Pancreas (tissue), 10 donors: ENCODE data around the gene MGARP. TPM values are rescaled to one million over a fixed set of nuclear protein-coding genes. Genes with fewer than 3 reads are reported as not detected.

Experiments
- ATAC-seq, 4 donors: fragments of 200-7000 bp; cut with Tn5 transposase; one replicate each; pipeline versions ENCODE4 v1.8.0 to v1.9.1; 2020; ENCODE audit warnings: mild to moderate bottlenecking in 4 of 4, moderate library complexity in 4 of 4
- DNase-seq, 6 donors: peaks; one replicate each; pipeline ENCODE4 v3.0.0-alpha.2; 2020
- FAIRE-seq: peaks from 2 replicates; lab custom pipeline; 2012; peaks lifted over from hg19 to GRCh38; lab: Jason Lieb, UNC
- H3K27ac ChIP-seq, 4 donors: fragments of 200-600 bp; sonication (generic); 1 replicate in 3 of 4; 2 replicates in 1 of 4; pipeline versions ENCODE4 v1.5.0 to v1.8.0; 2020
- H3K27me3 ChIP-seq, 4 donors: fragments of 200-600 bp; one replicate each; pipeline ENCODE4 v1.8.0; 2021
- H3K36me3 ChIP-seq, 3 donors: fragments of 200-600 bp; sonication (generic) in 1 of 3; one replicate each; pipeline versions ENCODE4 v1.5.0 to v1.8.0; 2020 to 2021
- H3K4me1 ChIP-seq, 3 donors: fragments of 200-600 bp; one replicate each; pipeline ENCODE4 v1.8.0; 2021
- H3K4me3 ChIP-seq, 4 donors: fragments of 200-600 bp; sonication (generic) in 2 of 4; one replicate each; pipeline versions ENCODE4 v1.5.0 to v1.8.0; 2020 to 2021
- H3K9me3 ChIP-seq, 4 donors: fragments of 200-600 bp; one replicate each; pipeline ENCODE4 v1.8.0; 2021
- CTCF ChIP-seq, 4 donors: fragments of 200-600 bp; sonication (generic) in 3 of 4; IDR thresholded peaks; one replicate each; pipeline versions ENCODE4 v1.5.0 to v1.8.0; 2021; ENCODE audit warnings: antibody characterized with exemption in 4 of 4
- WGBS, 2 donors: extraction: QIAGEN DNeasy Blood & Tissue Kit; methylation state at CpG; one replicate each; pipeline ENCODE4 v1.1.7; 2013; 5-methylcytosine and 5-hydroxymethylcytosine counted together
- intact Hi-C, 3 donors: fragments of 100-400 bp; cut with DNase I; formaldehyde crosslinking; loops; one replicate each; pipeline versions ENCODE4 v1.11.1 to v1.14.2; 2022
- polyA plus RNA-seq, 2 donors: library from polyadenylated mRNA; stranded (reverse); fragments of 200-250 nt; gene quantifications; one replicate each; pipeline ENCODE4 v1.2.3, GENCODE V29; 2013
- total RNA-seq, 6 donors: library from RNA; stranded (reverse); fragmentation: NEBNext Ultra II Directional in 4 of 6; extraction: Animal tissue kit (Norgen Biotek cat#: 25700) in 4 of 6; gene quantifications; one replicate each; pipeline versions ENCODE4 v1.2.1 to v1.2.4, GENCODE V29; 2021 to 2023
- donor health status: healthy with polysubstance abuse.
- donor health status: DM: no; HTN: no; CAD: no; lungs with moderate emphysema.
- donor health status: DM: no; HTN: no; CAD: no.
- donor health status: control.
- donor health status: control.
- donor health status: Bipolar disorder and iron deficiency.
- donor health status: DM: yes; HTN: yes; CAD: no.
- donor health status: DM: no; HTN: no; CAD: no.
- donor health status: DM: no; HTN: no; CAD: no.
- donor health status: DM: yes; HTN: yes; CAD: no.

MGARP gene
- total and polyA plus RNA-seq, 8 donors = 0.25 to 0.49 (median 0.35) TPM; not detected in 4

- FAIRE-seq = no peak
- no peaks in the 10 kb centered on the region for H3K36me3 ChIP-seq
- H3K4me3 ChIP-seq = no peak overlapping the region
- DNase-seq = no peak
- no peaks in the 10 kb centered on the region for H3K27me3 ChIP-seq
- WGBS, 2 donors = 45 to 52% methylated on average over 4 of the region's 4 CpGs
- no peaks in the 10 kb centered on the region for H3K9me3 ChIP-seq
- ATAC-seq = no peak
- H3K27ac ChIP-seq = no peak overlapping the region
- no peak for TF ChIP-seq CTCF (IDR thresholded peaks at IDR 0.05)
- peaks cover 0 to 4% (median 0%) of the 10 kb centered on the region in 3 donors for H3K4me1 ChIP-seq
- intact Hi-C loops = no loop called here
These were observed 32.3 kb downstream of the MGARP start for GRCh38 chr4:139247700-139248238.

- ATAC-seq = no peak
- H3K4me3 ChIP-seq = no peak overlapping the region
- TF ChIP-seq CTCF (IDR thresholded peaks at IDR 0.05) = no peak
- H3K36me3 ChIP-seq = no peaks in the 10 kb centered on the region
- intact Hi-C loops = no loop called here
- H3K27me3 ChIP-seq = no peaks in the 10 kb centered on the region
- DNase-seq = no peak
- FAIRE-seq = no peak
- no peak overlapping the region for H3K27ac ChIP-seq
- peaks cover 0 to 4% (median 0%) of the 10 kb centered on the region in 3 donors for H3K4me1 ChIP-seq
- H3K9me3 ChIP-seq = no peaks in the 10 kb centered on the region
These were observed 32.8 kb downstream of the MGARP start for GRCh38 chr4:139247241-139247640.

GRCh38 chr4:139246166-139246565 is 33.9 kb downstream of the MGARP start:
- FAIRE-seq (no peak), DNase-seq (no peak), ATAC-seq (no peak)
- peaks cover 0 to 4% (median 0%) of the 10 kb centered on the region in 3 donors for H3K4me1 ChIP-seq
- H3K27me3 ChIP-seq = no peaks in the 10 kb centered on the region
- no peak overlapping the region for H3K27ac ChIP-seq
- H3K4me3 ChIP-seq = no peak overlapping the region
- H3K9me3 ChIP-seq = no peaks in the 10 kb centered on the region
- no peaks in the 10 kb centered on the region for H3K36me3 ChIP-seq
- 74 to 88% methylated on average over 3 of the region's 3 CpGs for WGBS, 2 donors
- intact Hi-C loops = no loop called here
- no peak for TF ChIP-seq CTCF (IDR thresholded peaks at IDR 0.05)

GRCh38 chr4:139245590-139245989 is 34.4 kb downstream of the MGARP start:
- Histone ChIP-seq H3K27me3 (no peaks in the 10 kb centered on the region), H3K4me3 (no peak overlapping the region), H3K36me3 (no peaks in the 10 kb centered on the region), H3K27ac (no peak overlapping the region), H3K4me1 (peaks cover 0 to 4% (median 0%) of the 10 kb centered on the region in 3 donors), H3K9me3 (no peaks in the 10 kb centered on the region)
- no peak for FAIRE-seq
- no peak for TF ChIP-seq CTCF (IDR thresholded peaks at IDR 0.05)
- intact Hi-C loops = no loop called here
- WGBS, 2 donors = 74 to 85% methylated on average over 1 of the region's 1 CpG
- no peak for DNase-seq
- no peak for ATAC-seq
